Mesodermal cell (in vitro differentiated cells): ENCODE results near the gene TBX4.

Experiments used
- H3K27ac ChIP-seq: 2 replicates; pipeline ENCODE4 v1.7.0; 2013; ENCODE audit warnings: mild to moderate bottlenecking, low read depth, low read length, moderate library complexity; ENCODE audit not compliant: severe bottlenecking
- H3K36me3 ChIP-seq: 2 replicates; pipeline ENCODE4 v1.7.1; 2013; ENCODE audit warnings: mild to moderate bottlenecking, low read length, moderate library complexity; ENCODE audit not compliant: control insufficient read depth, insufficient read depth
- H3K4me1 ChIP-seq: one replicate; pipeline ENCODE4 v1.7.1; 2013; ENCODE audit warnings: mild to moderate bottlenecking, low read length; ENCODE audit not compliant: insufficient read depth, control insufficient read depth, poor library complexity, severe bottlenecking
- H3K4me3 ChIP-seq: 2 replicates; pipeline ENCODE4 v1.7.0; 2013; ENCODE audit warnings: low read length, control low read depth, mild to moderate bottlenecking; ENCODE audit not compliant: insufficient read depth, poor library complexity, severe bottlenecking; ENCODE audit errors: extremely low read depth
- H3K9me3 ChIP-seq: 2 replicates; pipeline ENCODE4 v1.7.1; 2013; ENCODE audit warnings: mild to moderate bottlenecking, low read length, moderate library complexity; ENCODE audit not compliant: control insufficient read depth
- WGBS, 2 experiments: methylation state at CpG; one replicate each; pipeline ENCODE4 v1.1.5; 2013; ENCODE audit warnings: missing lambda C conversion rate in 2 of 2; ENCODE audit not compliant: insufficient coverage in 2 of 2; 5-methylcytosine and 5-hydroxymethylcytosine counted together

TBX4 gene

GRCh38 chr17:61470530-61471136, 18.4 kb downstream of the TBX4 start:
- Histone ChIP-seq H3K4me3 (no peak overlapping the region), H3K36me3 (no peaks in the 10 kb centered on the region), H3K27ac (no peak overlapping the region), H3K4me1 (peaks cover 23% of the 10 kb centered on the region), H3K9me3 (no peaks in the 10 kb centered on the region)
- WGBS, 2 experiments, result 75 to 82% methylated on average over 9 to 11 of the region's 11 CpGs

GRCh38 chr17:61474235-61474927, 22.2 kb downstream of the TBX4 start:
- 94 to 95% methylated on average over 11 to 12 of the region's 12 CpGs for WGBS, 2 experiments
- Histone ChIP-seq H3K27ac (no peak overlapping the region), H3K4me1 (peaks cover 24% of the 10 kb centered on the region)

GRCh38 chr17:61474934-61475333, 22.7 kb downstream of the TBX4 start:
- 90 to 99% methylated on average over 5 of the region's 6 CpGs for WGBS, 2 experiments

More at GRCh38 chr17:61474235-61474927, 22.2 kb downstream of the TBX4 start:
- Histone ChIP-seq H3K36me3 (no peaks in the 10 kb centered on the region), H3K4me3 (no peak overlapping the region), H3K9me3 (no peaks in the 10 kb centered on the region)

GRCh38 chr17:61475726-61476125, 23.5 kb downstream of the TBX4 start:
- WGBS, 2 experiments, result 91 to 93% methylated on average over 4 of the region's 8 CpGs
- Histone ChIP-seq H3K36me3 (no peaks in the 10 kb centered on the region), H3K4me3 (no peak overlapping the region), H3K9me3 (no peaks in the 10 kb centered on the region), H3K27ac (no peak overlapping the region), H3K4me1 (peaks cover 12% of the 10 kb centered on the region)

More at GRCh38 chr17:61474934-61475333, 22.7 kb downstream of the TBX4 start:
- no peak overlapping the region for H3K4me3 ChIP-seq
- no peaks in the 10 kb centered on the region for H3K9me3 ChIP-seq
- no peaks in the 10 kb centered on the region for H3K36me3 ChIP-seq
- peaks cover 20% of the 10 kb centered on the region for H3K4me1 ChIP-seq
- no peak overlapping the region for H3K27ac ChIP-seq

GRCh38 chr17:61476476-61477203, 24.4 kb downstream of the TBX4 start:
- H3K9me3 ChIP-seq, result no peaks in the 10 kb centered on the region
- no peak overlapping the region for H3K27ac ChIP-seq
- H3K4me3 ChIP-seq, result no peak overlapping the region
- H3K4me1 ChIP-seq, result peaks cover 12% of the 10 kb centered on the region
- no peaks in the 10 kb centered on the region for H3K36me3 ChIP-seq
- 79 to 84% methylated on average over 17 of the region's 17 CpGs for WGBS, 2 experiments

GRCh38 chr17:61477204-61477834, 25.1 kb downstream of the TBX4 start:
- peaks cover 12% of the 10 kb centered on the region for H3K4me1 ChIP-seq
- no peak overlapping the region for H3K4me3 ChIP-seq
- no peaks in the 10 kb centered on the region for H3K36me3 ChIP-seq
- H3K27ac ChIP-seq, result no peak overlapping the region
- 65 to 71% methylated on average over 22 to 23 of the region's 23 CpGs for WGBS, 2 experiments
- no peaks in the 10 kb centered on the region for H3K9me3 ChIP-seq

- H3K4me1 ChIP-seq, result peaks cover 12% of the 10 kb centered on the region
- H3K9me3 ChIP-seq, result no peaks in the 10 kb centered on the region
- no peaks in the 10 kb centered on the region for H3K36me3 ChIP-seq
- 91% methylated on average over 8 to 9 of the region's 9 CpGs for WGBS, 2 experiments
- no peak overlapping the region for H3K27ac ChIP-seq
- no peak overlapping the region for H3K4me3 ChIP-seq
These were observed 26.0 kb downstream of the TBX4 start for GRCh38 chr17:61478026-61478789.

- Histone ChIP-seq H3K36me3 (no peaks in the 10 kb centered on the region), H3K4me1 (peaks cover 12% of the 10 kb centered on the region), H3K4me3 (no peak overlapping the region), H3K27ac (no peak overlapping the region), H3K9me3 (no peaks in the 10 kb centered on the region)
- 90 to 93% methylated on average over 11 to 12 of the region's 14 CpGs for whole genome bisulfite sequencing, 2 experiments
These were observed 26.7 kb downstream of the TBX4 start for GRCh38 chr17:61478790-61479492.

GRCh38 chr17:61479493-61480413, 27.5 kb downstream of the TBX4 start:
- Histone ChIP-seq H3K4me1 (peaks cover 12% of the 10 kb centered on the region), H3K36me3 (no peaks in the 10 kb centered on the region), H3K4me3 (no peak overlapping the region), H3K27ac (no peak overlapping the region), H3K9me3 (no peaks in the 10 kb centered on the region)
- 87 to 88% methylated on average over 15 to 17 of the region's 25 CpGs for WGBS, 2 experiments
